K562 (cell line): ENCODE measurements around the gene CCDC148. TPM values are rescaled to one million over a fixed set of nuclear protein-coding genes. Genes with fewer than 3 reads are reported as not detected.
A peak's percentile ranks its signal among the peaks of the same experiment; 100 is the strongest.

Experiments used
- ATF7 ChIP-seq: fragments of 450-650 bp; IDR thresholded peaks from 2 replicates; pipeline ENCODE4 v1.7.1; 2014; ENCODE audit warnings: mild to moderate bottlenecking, moderate library complexity
- CCNT2 ChIP-seq: IDR thresholded peaks from 2 replicates; pipeline ENCODE4 v1.6.1; 2011; ENCODE audit warnings: borderline replicate concordance, low read depth, mild to moderate bottlenecking, moderate library complexity, mixed read lengths, low read length; ENCODE audit not compliant: insufficient read length; ENCODE audit errors: extremely low read depth
- CEBPG ChIP-seq, 3 experiments: fragments of 200-800 bp in 1 of 3; sonication (Bioruptor generic) in 1 of 3; sonication (generic) in 1 of 3; formaldehyde crosslinking in 1 of 3; IDR thresholded peaks in 2 of 3; conservative IDR thresholded peaks in 1 of 3; 2 replicates each; pipeline versions ENCODE4 v1.6.1 to v1.8.0; 2016 to 2022; ENCODE audit warnings: missing compliant biosample characterization in 2 of 3, missing genetic modification characterization in 2 of 3, mild to moderate bottlenecking in 1 of 3, missing genetic modification reagents in 1 of 3
- CREM ChIP-seq: IDR thresholded peaks from 2 replicates; pipeline ENCODE4 v1.6.1; 2014; ENCODE audit warnings: antibody characterized with exemption, low read depth
- E2F4 ChIP-seq: sonication (generic); formaldehyde crosslinking; IDR thresholded peaks from 2 replicates; pipeline ENCODE4 v1.8.0; 2022; ENCODE audit warnings: mild to moderate bottlenecking, low read depth, missing genetic modification reagents
- ELF2 ChIP-seq: fragments of 250-450 bp; sonication (Bioruptor Pico); IDR thresholded peaks from 2 replicates; pipeline ENCODE4 v1.5.0; 2021; ENCODE audit warnings: mild to moderate bottlenecking
- FOXK2 ChIP-seq, 2 experiments: fragments of 450-650 bp; IDR thresholded peaks in 1 of 2; conservative IDR thresholded peaks in 1 of 2; 2 replicates each; pipeline ENCODE4 v1.6.1; 2016; ENCODE audit warnings: low read depth in 2 of 2, mild to moderate bottlenecking in 1 of 2
- KDM4B ChIP-seq, 2 experiments: fragments of 450-650 bp in 1 of 2; sonication (generic) in 1 of 2; IDR thresholded peaks; 2 replicates each; pipeline ENCODE4 v1.6.1; 2016 to 2017; ENCODE audit warnings: borderline replicate concordance in 2 of 2, antibody characterized with exemption in 1 of 2, low read depth in 1 of 2, mild to moderate bottlenecking in 1 of 2
- MNT ChIP-seq, 2 experiments: fragments of 450-650 bp; conservative IDR thresholded peaks; 2 replicates each; pipeline ENCODE4 v1.6.1; 2017; ENCODE audit warnings: mild to moderate bottlenecking in 2 of 2, moderate library complexity in 2 of 2
- NCOA6 ChIP-seq: fragments of 450-650 bp; IDR thresholded peaks from 2 replicates; pipeline ENCODE4 v1.6.1; 2017; ENCODE audit warnings: mild to moderate bottlenecking
- NFRKB ChIP-seq: fragments of 450-650 bp; IDR thresholded peaks from 2 replicates; pipeline ENCODE4 v1.6.1; 2016; ENCODE audit warnings: low read depth
- NRF1 ChIP-seq, 2 experiments: fragments of 450-650 bp; IDR thresholded peaks in 1 of 2; conservative IDR thresholded peaks in 1 of 2; 2 replicates each; pipeline ENCODE4 v1.6.1; 2014; ENCODE audit warnings: mild to moderate bottlenecking in 2 of 2
- RBBP5 ChIP-seq: fragments of 200-600 bp; sonication (generic); IDR thresholded peaks from 2 replicates; pipeline ENCODE4 v1.6.1; 2012; ENCODE audit warnings: borderline replicate concordance, mild to moderate bottlenecking, low read length, control low read depth, inconsistent platforms; ENCODE audit not compliant: insufficient read depth, poor library complexity, severe bottlenecking
- RBM34 ChIP-seq: fragments of 200-400 bp; formaldehyde crosslinking; IDR thresholded peaks from 2 replicates; pipeline ENCODE4 v1.6.1; 2018; ENCODE audit warnings: low read length, borderline replicate concordance; ENCODE audit not compliant: insufficient read depth
- RCOR1 ChIP-seq, 2 experiments: IDR thresholded peaks; 2 replicates each; pipeline ENCODE4 v1.6.1; 2012; ENCODE audit warnings: low read depth in 2 of 2, low read length in 2 of 2, borderline replicate concordance in 1 of 2, improper control_type of control experiment in 1 of 2
- SMARCA5 ChIP-seq: fragments of 450-650 bp; IDR thresholded peaks from 2 replicates; pipeline ENCODE4 v1.6.1; 2016
- TBP ChIP-seq: optimal IDR thresholded peaks from 2 replicates; pipeline ENCODE3; 2011; ENCODE audit warnings: low read depth, low read length, improper control_type of control experiment
- ZEB2 ChIP-seq: fragments of 450-650 bp; IDR thresholded peaks from 2 replicates; pipeline ENCODE4 v1.6.1; 2016
- ZFP36 ChIP-seq: fragments of 150-350 bp; IDR thresholded peaks from 2 replicates; pipeline ENCODE4 v1.6.1; 2018; ENCODE audit warnings: low read length, low read depth; ENCODE audit not compliant: partially characterized antibody
- ZFPM2 ChIP-seq: fragments of 250-450 bp; sonication (Bioruptor Pico); IDR thresholded peaks from 2 replicates; pipeline ENCODE4 v1.5.1; 2022; ENCODE audit warnings: mild to moderate bottlenecking
- ZNF395 ChIP-seq: fragments of 200-800 bp; sonication (Bioruptor generic); IDR thresholded peaks from 2 replicates; pipeline ENCODE4 v1.6.1; 2017; ENCODE audit warnings: missing genetic modification characterization, missing compliant biosample characterization
- ZNF780A ChIP-seq: fragments of 250-450 bp; sonication (Bioruptor Pico); IDR thresholded peaks from 2 replicates; pipeline ENCODE4 v1.5.0; 2021; ENCODE audit warnings: mild to moderate bottlenecking
- polyA plus RNA-seq, 8 experiments: library from polyadenylated mRNA; depleted of rRNA in 4 of 8; stranded (reverse) in 5 of 8; unstranded in 3 of 8; fragments of >200 nt; fragmentation: Nextera tagmentation in 2 of 8; fragmentation: Illumina TruSeq in 1 of 8; extraction: Ambion mirVana in 2 of 8; extraction: Trizol in 1 of 8; gene quantifications; 2 replicates each; pipeline versions ENCODE4 v1.2.1 to v1.2.3, GENCODE V29; 2011 to 2014; ENCODE audit warnings: inconsistent platforms in 1 of 8, missing spikeins in 1 of 8
- total RNA-seq, 7 experiments: library from RNA; depleted of rRNA in 6 of 7; stranded (reverse); fragments of >200 nt in 6 of 7; fragmentation: Illumina TruSeq in 2 of 7; extraction: Trizol in 2 of 7; gene quantifications; 2 replicates each; pipeline versions ENCODE4 v1.2.1 to v1.2.3, GENCODE V29; 2011 to 2021; ENCODE audit warnings: low replicate concordance in 1 of 7

Gene CCDC148
- total and polyA plus RNA-seq, 9 of the 15 experiments (the other 6 are each of a cell fraction or from before 2014, with no cell fraction given) = 0.10 to 1.4 (median 0.65) TPM

GRCh38 chr2:158457826-158458616, 1.5 kb upstream of the CCDC148 start (continued):
- TF ChIP-seq ZFPM2 (CRISPR knock-in tag) (no peak), CCNT2 (peak; percentile 73), TBP (peak; percentile 42), ATF7 (peak; percentile 29; the same call in 1 of the 2 replicates), ZNF780A (CRISPR knock-in tag) (no peak), SMARCA5 (peak; percentile 31; the same call in 1 of the 2 replicates), NCOA6 (no peak), KDM4B (IDR thresholded peaks at IDR 0.05; ENCODE audit: borderline replicate concordance in 2 of 2, low read depth in 1 of 2) (peak in 1 of 2 experiments; percentile 76; a peak in 1 of 4 replicates), ZFP36 (no peak), NRF1 (conservative IDR thresholded peaks at IDR 0.05 in 1 of 2, IDR thresholded peaks at IDR 0.05 in 1 of 2) (peak; percentile 71 to 73), CREM (peak; percentile 55), MNT (conservative IDR thresholded peaks at IDR 0.05) (peak in 1 of 2 experiments; percentile 45; a peak in 1 of 4 replicates), RCOR1 (IDR thresholded peaks at IDR 0.05; ENCODE audit: borderline replicate concordance in 1 of 2, low read depth in 2 of 2, low read length in 2 of 2) (peak in 1 of 2 experiments; percentile 72; a peak in 1 of 4 replicates), ZEB2 (peak; percentile 90), CEBPG (CRISPR knock-in tag; IDR thresholded peaks at IDR 0.05) (no peak), CEBPG (tag; conservative IDR thresholded peaks at IDR 0.05 in 1 of 2, IDR thresholded peaks at IDR 0.05 in 1 of 2) (no peak), ZNF395 (CRISPR knock-in tag) (no peak; the same call in 1 of the 2 replicates), RBBP5 (peak; percentile 31), E2F4 (CRISPR knock-in tag) (peak; percentile 58; the same call in 1 of the 2 replicates), ELF2 (CRISPR knock-in tag) (peak; percentile 49; the same call in 1 of the 2 replicates), RBM34 (peak; percentile 88; the same call in 1 of the 2 replicates), FOXK2 (conservative IDR thresholded peaks at IDR 0.05 in 1 of 2, IDR thresholded peaks at IDR 0.05 in 1 of 2; ENCODE audit: low read depth in 2 of 2) (peak in 1 of 2 experiments; percentile 23; a peak in 1 of 4 replicates), NFRKB (peak; percentile 16; the same call in 1 of the 2 replicates)
